T47D (cell line): Measurements from ENCODE around the gene BIRC2.

ENCODE experiments used
- DNase-seq, 2 experiments: peaks; one replicate each; pipeline versions ENCODE4 v3.0.0 to v3.0.0-alpha.2; 2011 to 2012; ENCODE audit warnings: low read depth in 1 of 2, low spot score in 1 of 2
- JUND ChIP-seq: IDR thresholded peaks from 2 replicates; pipeline ENCODE4 v1.6.1; 2012; ENCODE audit warnings: low read depth
- in situ Hi-C: cut with HindIII; loops from 2 replicates; pipeline ENCODE4 v1.10.0; 2016; ENCODE audit warnings: low sequenced_read_pairs, low pct_unique_long_range_greater_than_20kb

Gene BIRC2

GRCh38 chr11:102402548-102402947, 55.5 kb downstream of the BIRC2 start:
- in situ Hi-C loops = no loop called here
- no peak for TF ChIP-seq JUND
- no peak for DNase-seq

GRCh38 chr11:102405501-102405900, 58.5 kb downstream of the BIRC2 start:
- no peak for DNase-seq
- in situ Hi-C loops = no loop called here
- TF ChIP-seq JUND = no peak

GRCh38 chr11:102406099-102406498, 59.1 kb downstream of the BIRC2 start:
- in situ Hi-C loops = no loop called here
- TF ChIP-seq JUND = no peak
- no peak for DNase-seq

GRCh38 chr11:102407901-102408300, 60.9 kb downstream of the BIRC2 start:
- peak in 1 of 2 experiments; percentile 29 for DNase-seq
- in situ Hi-C loops = no loop called here
- no peak for TF ChIP-seq JUND

GRCh38 chr11:102408339-102408738, 61.3 kb downstream of the BIRC2 start:
- DNase-seq = no peak
- in situ Hi-C loops = no loop called here
- TF ChIP-seq JUND = no peak

GRCh38 chr11:102410382-102410784, 63.4 kb downstream of the BIRC2 start:
- no peak for TF ChIP-seq JUND
- in situ Hi-C loops = no loop called here
- DNase-seq = no peak

- no peak for TF ChIP-seq JUND
- in situ Hi-C loops = no loop called here
These were observed 64.1 kb downstream of the BIRC2 start for GRCh38 chr11:102411142-102411541.

GRCh38 chr11:102413497-102413896, 66.5 kb downstream of the BIRC2 start:
- no peak for DNase-seq
- in situ Hi-C loops = no loop called here
- no peak for TF ChIP-seq JUND

More at GRCh38 chr11:102411142-102411541, 64.1 kb downstream of the BIRC2 start:
- no peak for DNase-seq

GRCh38 chr11:102414559-102414958, 67.5 kb downstream of the BIRC2 start:
- in situ Hi-C loops = no loop called here
- no peak for DNase-seq
- no peak for TF ChIP-seq JUND

- no peak for DNase-seq
- in situ Hi-C loops = no loop called here
- no peak for TF ChIP-seq JUND
These were observed 68.4 kb downstream of the BIRC2 start for GRCh38 chr11:102415304-102415916.

- in situ Hi-C loops = no loop called here
- no peak for DNase-seq
- no peak for TF ChIP-seq JUND
These were observed 70.0 kb downstream of the BIRC2 start for GRCh38 chr11:102416976-102417375.

- TF ChIP-seq JUND = no peak
- in situ Hi-C loops = no loop called here
- no peak for DNase-seq
These were observed 72.2 kb downstream of the BIRC2 start for GRCh38 chr11:102419181-102419580.

GRCh38 chr11:102420547-102420946, 73.5 kb downstream of the BIRC2 start:
- in situ Hi-C loops = no loop called here
- no peak for DNase-seq
- TF ChIP-seq JUND = no peak

- no peak for TF ChIP-seq JUND
- in situ Hi-C loops = no loop called here
- DNase-seq = no peak
These were observed 74.2 kb downstream of the BIRC2 start for GRCh38 chr11:102421261-102421660.
